ENCODE results near the gene WTAP.

DNA sequence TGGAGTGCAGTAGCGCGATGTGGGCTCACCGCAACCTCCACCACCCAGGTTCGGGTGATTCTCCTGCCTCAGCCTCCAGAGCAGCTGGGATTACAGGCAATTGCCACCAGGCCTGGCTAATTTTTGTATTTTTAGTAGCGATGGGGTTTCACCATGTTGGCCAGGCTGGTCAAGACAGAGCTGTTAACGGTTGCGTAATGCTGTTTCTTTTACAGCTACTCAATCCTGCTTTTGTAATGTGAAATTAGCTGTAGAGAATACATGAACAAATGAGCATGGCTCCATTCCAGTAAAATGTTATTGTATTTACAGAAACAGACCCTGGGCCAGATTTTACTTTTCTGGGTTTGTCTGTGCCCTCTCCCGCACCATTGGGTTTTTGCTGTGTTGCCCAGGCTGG is 74.6 kb downstream of the WTAP start:
- TF ChIP-seq, protein P1, sequence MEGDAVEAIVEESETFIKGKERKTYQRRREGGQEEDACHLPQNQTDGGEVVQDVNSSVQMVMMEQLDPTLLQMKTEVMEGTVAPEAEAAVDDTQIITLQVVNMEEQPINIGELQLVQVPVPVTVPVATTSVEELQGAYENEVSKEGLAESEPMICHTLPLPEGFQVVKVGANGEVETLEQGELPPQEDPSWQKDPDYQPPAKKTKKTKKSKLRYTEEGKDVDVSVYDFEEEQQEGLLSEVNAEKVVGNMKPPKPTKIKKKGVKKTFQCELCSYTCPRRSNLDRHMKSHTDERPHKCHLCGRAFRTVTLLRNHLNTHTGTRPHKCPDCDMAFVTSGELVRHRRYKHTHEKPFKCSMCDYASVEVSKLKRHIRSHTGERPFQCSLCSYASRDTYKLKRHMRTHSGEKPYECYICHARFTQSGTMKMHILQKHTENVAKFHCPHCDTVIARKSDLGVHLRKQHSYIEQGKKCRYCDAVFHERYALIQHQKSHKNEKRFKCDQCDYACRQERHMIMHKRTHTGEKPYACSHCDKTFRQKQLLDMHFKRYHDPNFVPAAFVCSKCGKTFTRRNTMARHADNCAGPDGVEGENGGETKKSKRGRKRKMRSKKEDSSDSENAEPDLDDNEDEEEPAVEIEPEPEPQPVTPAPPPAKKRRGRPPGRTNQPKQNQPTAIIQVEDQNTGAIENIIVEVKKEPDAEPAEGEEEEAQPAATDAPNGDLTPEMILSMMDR (IDR thresholded peaks at IDR 0.05): no peak
- TF ChIP-seq POLR2A (IDR thresholded peaks at IDR 0.05) (no peak), POLR2AphosphoS5 (IDR thresholded peaks at IDR 0.05) (no peak), EP300 (IDR thresholded peaks at IDR 0.05; ENCODE audit: low read depth) (no peak)

Data from transverse colon (tissue), 4 donors.